PC-3 (cell line): ENCODE data around the gene KRT23. TPM values are rescaled to one million over a fixed set of nuclear protein-coding genes. Genes with fewer than 3 reads are reported as not detected.

Experiments used
- ATAC-seq: fragments of 200-7000 bp; cut with Tn5 transposase; 2 replicates; pipeline ENCODE4 v1.9.1; 2020; ENCODE audit warnings: mild to moderate bottlenecking, moderate library complexity
- BruUV-seq: library from RNA; stranded (reverse); fragments of 400-500 nt; replicated peaks from 2 replicates; lab custom pipeline; 2021; lab: Mats Ljungman, UMichigan
- CTCF ChIA-PET: fragments of 300-600 bp; sonication (Branson Sonifier 250); formaldehyde crosslinking; loops from one replicate; lab custom pipeline; 2022; ENCODE audit warnings: antibody characterized with exemption; lab: Charles Lee
- POLR2A ChIA-PET: fragments of 300-600 bp; sonication (Branson Sonifier 250); formaldehyde crosslinking; loops from one replicate; lab custom pipeline; 2022; ENCODE audit warnings: antibody characterized with exemption; ENCODE audit not compliant: unreplicated experiment; lab: Charles Lee
- DNase-seq: peaks from one replicate; pipeline ENCODE4 v3.0.0-alpha.2; 2015
- H2AFZ ChIP-seq: fragments of 300-600 bp; sonication (generic); 2 replicates; pipeline ENCODE4 v1.6.0; 2016; ENCODE audit warnings: antibody characterized with exemption, low read length
- H3F3A ChIP-seq: fragments of 300-600 bp; sonication (generic); one replicate; pipeline ENCODE4 v1.6.0; 2017; ENCODE audit warnings: antibody characterized with exemption, low read length, control low read depth, mild to moderate bottlenecking; ENCODE audit not compliant: unreplicated experiment
- H3K27ac ChIP-seq: fragments of 300-600 bp; sonication (generic); 2 replicates; pipeline ENCODE4 v1.5.1; 2016; ENCODE audit warnings: mild to moderate bottlenecking, low read length
- H3K27me3 ChIP-seq: fragments of 300-600 bp; sonication (generic); 2 replicates; pipeline ENCODE4 v1.6.1; 2016; ENCODE audit warnings: low read length, mixed read lengths
- H3K36me3 ChIP-seq: fragments of 300-600 bp; sonication (generic); 2 replicates; pipeline ENCODE4 v1.6.1; 2016; ENCODE audit warnings: low read depth, mixed run types, low read length, mixed read lengths
- H3K4me1 ChIP-seq: fragments of 300-600 bp; sonication (generic); 2 replicates; pipeline ENCODE4 v1.5.1; 2016; ENCODE audit warnings: low read length; ENCODE audit not compliant: insufficient read depth
- H3K4me2 ChIP-seq: fragments of 300-600 bp; sonication (generic); 2 replicates; pipeline ENCODE4 v1.6.0; 2016; ENCODE audit warnings: low read length
- H3K4me3 ChIP-seq: fragments of 300-600 bp; sonication (generic); 2 replicates; pipeline ENCODE4 v1.5.1; 2016; ENCODE audit warnings: mild to moderate bottlenecking, low read length, mixed read lengths
- H3K79me2 ChIP-seq: fragments of 300-600 bp; sonication (generic); 2 replicates; pipeline ENCODE4 v1.6.1; 2017; ENCODE audit warnings: low read length, mixed read lengths
- H3K9ac ChIP-seq: fragments of 300-600 bp; sonication (generic); 2 replicates; pipeline ENCODE4 v1.6.0; 2016; ENCODE audit warnings: mild to moderate bottlenecking, low read length
- H3K9me2 ChIP-seq: fragments of 300-600 bp; sonication (generic); replicated peaks from 2 replicates; pipeline ENCODE4 v1.6.1; 2016; ENCODE audit warnings: mixed run types, low read length, mixed read lengths
- H3K9me3 ChIP-seq: fragments of 300-600 bp; sonication (generic); 2 replicates; pipeline ENCODE4 v1.6.1; 2016; ENCODE audit warnings: low read length, mixed read lengths
- H4K20me1 ChIP-seq: fragments of 300-600 bp; sonication (generic); 2 replicates; pipeline ENCODE4 v1.6.1; 2016; ENCODE audit warnings: low read length, mixed read lengths
- CTCF ChIP-seq: fragments of 300-600 bp; sonication (generic); conservative IDR thresholded peaks from 2 replicates; pipeline ENCODE4 v1.5.1; 2017; ENCODE audit warnings: antibody characterized with exemption, low read depth, mild to moderate bottlenecking, low read length
- EZH2 ChIP-seq: fragments of 300-600 bp; sonication (generic); IDR thresholded peaks from one replicate; pipeline ENCODE4 v1.6.1; 2017; ENCODE audit warnings: antibody characterized with exemption, mild to moderate bottlenecking, low read length; ENCODE audit not compliant: unreplicated experiment
- EZH2phosphoT487 ChIP-seq: fragments of 300-600 bp; sonication (generic); IDR thresholded peaks from 2 replicates; pipeline ENCODE4 v1.6.1; 2018; ENCODE audit warnings: mild to moderate bottlenecking, antibody characterized with exemption, low read length, borderline replicate concordance
- intact Hi-C: fragments of 100-400 bp; cut with micrococcal nuclease; formaldehyde crosslinking; loops from 2 replicates; pipeline ENCODE4 v1.9.0; 2023
- total RNA-seq: library from RNA; depleted of rRNA; stranded (reverse); fragments of >200 nt; gene quantifications from 2 replicates; pipeline ENCODE4 v1.2.3, GENCODE V29; 2014

Gene KRT23
- total RNA-seq, 1 experiment from 2014 or later, result not detected

GRCh38 chr17:40915199-40915661 is 22.2 kb downstream of the KRT23 start:
- CTCF ChIA-PET, result no interaction called here
- intact Hi-C loops, result loop anchor here (1.0 to 10.0 kb wide), 3 partner anchors 41 to 300 kb away; partner anchors contain the start of gene KRTAP3-1
- POLR2A ChIA-PET, result interaction anchor here (0.6 kb wide), 1 partner anchor 12 kb away, joined by 3 read pairs; no protein-coding TSS in a partner anchor

GRCh38 chr17:40914075-40914855 is 23.2 kb downstream of the KRT23 start:
- Histone ChIP-seq H3F3A (peaks cover 4% of the 10 kb centered on the region), H3K9ac (peak overlapping the region; percentile 70), H3K9me2 (no peaks in the 10 kb centered on the region), H3K4me2 (peak overlapping the region; percentile 54), H3K4me3 (no peak overlapping the region), H4K20me1 (no peaks in the 10 kb centered on the region), H3K27ac (peak overlapping the region; percentile 98), H2AFZ (no peak overlapping the region), H3K9me3 (no peaks in the 10 kb centered on the region), H3K27me3 (no peaks in the 10 kb centered on the region), H3K79me2 (no peaks in the 10 kb centered on the region), H3K36me3 (no peaks in the 10 kb centered on the region), H3K4me1 (peaks cover 65% of the 10 kb centered on the region)
- no TSS peak for BruUV-seq
- ATAC-seq (no peak), DNase-seq (no peak)
- POLR2A ChIA-PET, result no interaction called here
- intact Hi-C loops, result loop anchor here (10.0 kb wide), 2 partner anchors 91 to 301 kb away; partner anchors contain the start of gene KRTAP3-1
- CTCF ChIA-PET, result no interaction called here
- no peak for TF ChIP-seq EZH2phosphoT487
- no peak for TF ChIP-seq EZH2
- TF ChIP-seq CTCF, result no peak

More at GRCh38 chr17:40915199-40915661, 22.2 kb downstream of the KRT23 start:
- peak; percentile 94 for DNase-seq
- no TSS peak for BruUV-seq
- Histone ChIP-seq H3K36me3 (no peaks in the 10 kb centered on the region), H3K9ac (peak overlapping the region; percentile 70), H3F3A (peaks cover 4% of the 10 kb centered on the region), H3K79me2 (no peaks in the 10 kb centered on the region), H3K27ac (peak overlapping the region; percentile 98), H4K20me1 (no peaks in the 10 kb centered on the region), H3K4me2 (peak overlapping the region; percentile 60), H3K9me2 (no peaks in the 10 kb centered on the region), H3K27me3 (no peaks in the 10 kb centered on the region), H3K9me3 (no peaks in the 10 kb centered on the region), H2AFZ (no peak overlapping the region), H3K4me1 (peaks cover 57% of the 10 kb centered on the region), H3K4me3 (no peak overlapping the region)
- no peak for TF ChIP-seq EZH2
- TF ChIP-seq CTCF, result no peak
- TF ChIP-seq EZH2phosphoT487, result no peak
- ATAC-seq, result peak; percentile 84
